GM18873 (cell line): ENCODE data around the gene KCTD3.

Source experiments
- ATAC-seq: cut with Tn5 transposase; IDR thresholded peaks from one replicate; pipeline ENCODE4 v1.9.1; 2021; ENCODE audit warnings: mild to moderate bottlenecking, moderate library complexity, moderate number of reproducible peaks; ENCODE audit not compliant: unreplicated experiment, low FRiP score

The KCTD3 gene

DNA sequence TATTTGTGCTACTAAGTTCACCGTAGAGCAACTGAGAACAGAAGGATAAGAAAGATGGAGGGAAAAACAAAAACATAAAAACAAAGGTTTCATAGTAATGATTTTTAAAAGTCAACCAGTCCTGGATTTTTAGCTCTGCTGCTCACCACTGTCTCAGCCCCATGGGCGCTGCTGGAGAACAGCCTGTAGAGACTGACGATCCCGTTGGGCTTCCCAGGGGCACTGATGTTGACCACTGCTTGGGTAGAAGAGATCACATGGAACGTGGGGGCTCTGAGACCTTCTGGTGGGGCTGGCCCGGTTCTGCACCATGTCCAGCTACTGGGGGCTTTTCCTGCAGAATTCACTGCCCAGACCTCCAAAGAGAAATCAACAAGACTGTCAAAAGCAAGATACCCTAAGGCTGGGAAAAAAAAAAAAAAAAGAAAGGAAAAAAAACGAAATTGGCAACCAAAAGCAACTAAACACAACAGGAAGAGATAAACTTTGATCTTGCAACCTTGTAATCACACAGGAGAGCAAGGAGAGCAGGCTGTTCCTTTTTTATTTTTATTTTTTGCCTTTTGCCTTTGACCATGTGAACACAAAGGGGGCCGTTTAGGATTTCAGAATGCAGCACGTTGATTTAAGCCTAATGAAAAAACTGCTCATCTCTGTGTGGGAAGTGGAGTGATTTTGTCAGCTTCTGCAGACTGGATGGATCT lies 83.5 kb downstream of the KCTD3 start:
- no peak for ATAC-seq

DNA sequence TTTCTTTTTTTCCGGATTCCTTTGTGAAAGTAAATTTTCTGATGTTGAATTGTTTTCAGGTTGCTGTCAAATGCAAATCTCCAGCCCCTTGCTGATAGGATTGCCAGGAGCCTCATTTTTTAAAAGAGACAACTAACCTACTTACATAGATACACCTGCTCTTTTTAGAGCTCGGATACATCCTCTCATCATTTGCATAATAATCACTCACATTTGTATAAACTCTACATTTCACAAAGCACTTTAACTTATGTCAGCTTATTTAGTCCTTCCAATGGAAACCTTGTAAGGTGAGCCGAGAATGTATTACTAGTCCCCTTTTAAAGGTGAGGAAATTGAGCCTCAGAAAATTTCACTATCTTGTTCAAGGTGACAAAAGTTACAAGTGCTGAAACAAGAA lies 84.8 kb downstream of the KCTD3 start:
- ATAC-seq: no peak

DNA sequence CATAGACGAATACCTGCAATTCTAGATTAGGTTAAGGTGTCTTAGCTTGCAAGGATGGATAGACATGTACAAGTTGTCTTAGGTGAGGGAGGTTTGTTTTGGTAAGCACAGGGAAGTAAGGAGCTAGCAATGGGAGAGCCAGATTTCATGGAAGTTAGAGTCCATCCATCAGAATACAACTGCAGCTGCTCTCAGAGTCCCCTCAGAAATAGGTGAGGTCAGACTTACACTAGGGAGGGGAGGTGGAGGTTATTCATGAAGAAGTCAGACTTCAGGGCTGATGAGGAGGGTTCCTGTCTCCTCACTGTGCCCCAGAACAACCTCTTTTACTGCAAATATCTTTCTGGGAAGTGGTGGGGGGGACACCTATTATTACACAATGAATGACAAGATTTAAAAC lies 85.3 kb downstream of the KCTD3 start:
- no peak for ATAC-seq

DNA sequence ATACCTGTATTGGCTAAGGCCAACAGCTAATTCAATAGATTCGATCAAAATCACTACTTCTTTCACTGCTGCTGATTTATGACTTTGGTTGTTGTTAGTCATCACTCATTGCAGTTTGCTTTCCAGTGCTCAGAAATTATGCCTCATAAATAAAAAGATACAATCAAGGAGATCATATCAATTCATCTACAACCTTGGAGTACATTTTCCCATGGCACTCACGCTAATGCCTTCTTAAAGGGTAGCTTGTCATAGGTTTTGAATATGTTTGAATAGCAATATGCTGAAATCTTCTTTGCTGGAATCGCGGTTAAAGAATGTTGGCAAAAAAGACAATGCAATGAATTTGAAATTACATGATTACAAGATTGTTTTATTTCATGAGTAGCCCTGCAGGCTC lies 89.9 kb downstream of the KCTD3 start:
- no peak for ATAC-seq

DNA sequence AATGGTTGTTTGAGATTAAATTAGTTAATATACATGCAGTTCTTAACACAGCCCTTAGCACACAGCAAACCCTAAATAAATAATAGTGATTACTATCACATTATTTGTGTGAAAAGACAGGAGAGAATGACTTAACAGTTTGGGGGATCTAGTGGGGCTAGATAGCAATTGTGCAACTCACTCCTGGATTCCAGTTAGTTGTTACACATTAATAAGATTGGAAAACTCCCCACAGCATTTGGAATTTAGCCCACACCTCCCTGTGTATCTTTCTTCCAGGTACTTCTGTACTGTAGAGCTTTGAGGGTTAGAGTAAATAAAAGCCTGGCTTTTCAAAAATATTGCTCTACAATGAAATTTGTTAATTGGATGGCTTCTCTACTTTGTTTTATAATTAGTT lies 93.2 kb downstream of the KCTD3 start:
- no peak for ATAC-seq

DNA sequence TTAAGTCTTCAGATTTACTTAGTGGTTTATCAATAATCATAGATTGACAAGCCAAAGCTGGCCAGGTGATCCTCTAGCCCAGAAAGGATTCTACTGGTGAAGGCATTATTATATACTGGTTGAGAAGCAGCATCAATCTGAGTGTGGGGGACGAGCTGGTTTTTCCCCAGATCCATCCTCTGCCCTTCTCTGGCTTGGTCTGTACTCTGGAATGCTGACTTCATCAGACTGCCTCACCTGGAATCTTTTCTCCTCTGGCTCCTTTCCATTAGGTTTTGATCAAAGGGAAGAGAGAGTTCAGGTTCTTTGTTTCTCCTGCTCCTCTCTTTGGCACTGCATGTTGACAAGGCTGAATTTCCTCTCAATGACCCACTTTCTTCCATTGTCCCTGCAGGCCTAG lies 93.9 kb downstream of the KCTD3 start:
- ATAC-seq: no peak

DNA sequence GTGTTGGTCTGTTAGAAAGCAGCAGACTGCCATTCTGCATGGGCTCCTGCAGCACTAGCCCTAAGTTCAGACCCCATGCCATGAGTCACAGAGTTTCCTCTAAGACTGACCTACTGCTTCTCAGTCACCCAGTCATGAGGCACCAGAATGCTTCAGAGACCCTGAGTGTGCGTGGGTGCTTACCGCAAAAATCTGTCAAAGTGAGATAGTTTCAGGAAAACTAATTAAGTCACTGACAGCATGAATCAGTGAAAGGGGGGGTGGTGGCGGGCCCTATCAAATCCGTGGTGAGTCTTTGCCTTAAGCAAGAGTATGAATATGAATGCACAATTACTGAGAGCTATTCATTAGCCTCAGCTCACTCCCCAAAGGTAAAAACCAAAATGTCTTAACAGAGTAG lies 98.1 kb downstream of the KCTD3 start:
- no peak for ATAC-seq

DNA sequence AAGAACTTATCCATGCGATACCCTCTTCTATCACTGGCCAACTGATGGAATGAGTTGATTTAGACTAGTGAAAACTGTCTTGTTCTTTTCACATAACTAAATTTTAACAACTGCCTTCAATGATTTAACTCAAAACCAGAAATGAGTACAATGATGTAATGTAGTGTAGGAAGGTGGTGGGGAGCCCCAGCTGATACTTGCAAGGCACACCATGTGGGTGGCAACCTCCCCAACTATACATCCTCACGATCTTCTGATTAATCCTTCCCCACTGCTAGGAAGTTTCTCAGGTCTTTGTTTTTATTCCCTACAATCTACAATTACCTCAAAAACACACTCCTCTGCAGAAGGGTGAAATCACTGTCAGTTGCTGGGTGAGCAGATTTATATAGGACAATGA lies 100.7 kb downstream of the KCTD3 start:
- no peak for ATAC-seq

DNA sequence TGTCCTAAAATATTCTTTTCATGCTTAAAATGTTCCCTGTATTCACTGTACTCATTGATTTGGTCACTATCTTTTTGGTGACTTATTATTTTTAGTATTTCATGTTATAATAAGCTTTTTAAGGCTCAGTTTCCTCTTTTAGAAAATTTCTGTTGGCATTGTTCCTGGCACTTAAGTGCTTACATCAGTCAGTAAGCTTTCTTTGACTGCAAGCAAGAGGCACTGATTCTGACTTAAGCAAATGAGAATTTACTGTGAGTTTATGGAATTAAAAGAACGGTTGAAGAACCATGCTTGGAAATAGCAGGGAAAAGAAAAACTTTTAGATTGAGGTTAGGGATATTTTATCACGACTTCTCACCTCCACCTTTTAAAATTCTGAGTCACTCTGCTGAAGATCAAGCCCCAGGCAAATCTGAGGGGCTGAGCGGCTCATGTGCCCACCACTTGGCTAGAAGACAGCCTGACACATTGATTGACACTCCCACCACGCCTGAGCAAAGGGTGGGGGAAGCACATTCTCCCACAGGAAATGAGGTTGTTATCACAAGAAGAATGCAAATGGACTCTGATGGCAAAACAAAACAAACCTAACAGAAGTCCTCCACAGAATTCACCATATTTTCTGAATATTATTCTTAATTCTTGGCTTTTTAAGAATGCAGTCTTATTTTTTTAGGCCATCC lies 102.8 kb downstream of the KCTD3 start:
- no peak for ATAC-seq
